IMR-90 (cell line): ENCODE measurements around the gene SLC46A3.
A peak's percentile ranks its signal among the peaks of the same experiment; 100 is the strongest.

Experiments used
- BHLHE40 ChIP-seq: fragments of 150-350 bp; IDR thresholded peaks from 2 replicates; pipeline ENCODE4 v1.6.1; 2016; ENCODE audit warnings: mild to moderate bottlenecking, low read depth, low read length
- CEBPB ChIP-seq: IDR thresholded peaks from 2 replicates; pipeline ENCODE4 v1.6.1; 2012; ENCODE audit warnings: low read depth, low read length, improper control_type of control experiment
- CHD1 ChIP-seq: IDR thresholded peaks from 2 replicates; pipeline ENCODE4 v1.6.1; 2012; ENCODE audit warnings: low read depth, low read length, improper control_type of control experiment
- FOS ChIP-seq: fragments of 150-350 bp; IDR thresholded peaks from 2 replicates; pipeline ENCODE4 v1.6.1; 2016; ENCODE audit warnings: low read depth, low read length
- MAFK ChIP-seq: IDR thresholded peaks from 2 replicates; pipeline ENCODE4 v1.6.1; 2012; ENCODE audit warnings: low read depth, low read length, improper control_type of control experiment
- MXI1 ChIP-seq: IDR thresholded peaks from 2 replicates; pipeline ENCODE4 v1.6.1; 2012; ENCODE audit warnings: low read depth, mild to moderate bottlenecking, low read length, moderate library complexity, borderline replicate concordance
- NFE2L2 ChIP-seq: fragments of 150-350 bp; IDR thresholded peaks from 2 replicates; pipeline ENCODE4 v1.6.1; 2016; ENCODE audit warnings: low read depth, mild to moderate bottlenecking, low read length
- POLR2A ChIP-seq: IDR thresholded peaks from 2 replicates; pipeline ENCODE4 v1.6.1; 2012; ENCODE audit warnings: mild to moderate bottlenecking, low read depth, low read length
- RAD21 ChIP-seq: IDR thresholded peaks from 2 replicates; pipeline ENCODE4 v1.6.1; 2012; ENCODE audit warnings: low read length, improper control_type of control experiment
- RCOR1 ChIP-seq: IDR thresholded peaks from 2 replicates; pipeline ENCODE4 v1.6.1; 2012; ENCODE audit warnings: mild to moderate bottlenecking, low read length, improper control_type of control experiment; ENCODE audit not compliant: insufficient replicate concordance
- RFX5 ChIP-seq: IDR thresholded peaks from 2 replicates; pipeline ENCODE4 v1.8.0; 2012; ENCODE audit warnings: low read depth, mild to moderate bottlenecking, low read length, moderate library complexity
- SMC3 ChIP-seq: fragments of 150-350 bp; IDR thresholded peaks from 2 replicates; pipeline ENCODE4 v1.6.1; 2016; ENCODE audit warnings: low read depth, mild to moderate bottlenecking, antibody characterized with exemption, low read length, moderate library complexity
- TF ChIP-seq, protein P1 (sequence below): conservative IDR thresholded peaks from 2 replicates; pipeline ENCODE4 v1.5.1; 2012; ENCODE audit warnings: mild to moderate bottlenecking, low read depth, low read length, improper control_type of control experiment
- TF ChIP-seq, protein P2 (sequence below): fragments of 150-350 bp; IDR thresholded peaks from 2 replicates; pipeline ENCODE4 v1.6.1; 2017; ENCODE audit warnings: mild to moderate bottlenecking, antibody characterized with exemption, low read length, low read depth

DNA sequence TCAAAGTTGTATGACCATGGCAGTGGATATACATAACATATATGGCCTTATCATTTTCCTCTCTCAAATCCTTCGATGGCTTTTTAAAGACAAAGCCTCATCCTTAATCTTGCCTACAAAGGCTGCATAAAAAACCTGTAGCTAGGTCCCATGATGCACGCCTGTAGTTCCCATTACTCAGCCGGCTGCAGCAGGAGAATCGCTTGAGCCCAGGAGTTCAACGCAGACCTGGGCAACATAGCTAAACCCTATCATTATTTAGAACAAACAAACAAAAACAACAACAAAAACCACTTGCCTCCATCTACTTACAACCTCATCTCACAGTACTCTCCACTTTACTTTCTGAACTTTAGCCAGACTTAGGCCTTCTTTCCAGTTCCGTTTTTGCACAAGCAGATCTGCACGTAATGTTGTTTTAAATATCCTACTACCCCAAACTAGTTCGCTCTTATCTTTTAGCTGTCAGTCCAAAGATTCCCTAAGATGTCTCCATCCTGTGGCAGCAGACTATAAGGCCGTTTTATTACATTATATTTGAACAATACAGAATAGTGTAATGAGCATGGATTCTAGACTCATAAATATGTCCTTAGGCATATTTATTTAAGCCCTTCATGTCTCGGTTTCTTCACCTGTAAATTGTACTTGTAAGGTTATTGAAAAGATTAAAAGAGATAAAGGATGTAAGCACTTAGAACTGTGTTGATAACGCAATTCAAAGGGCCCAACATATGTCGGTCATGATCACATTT lies 60.8 kb downstream of the SLC46A3 start:
- TF ChIP-seq, protein P1, sequence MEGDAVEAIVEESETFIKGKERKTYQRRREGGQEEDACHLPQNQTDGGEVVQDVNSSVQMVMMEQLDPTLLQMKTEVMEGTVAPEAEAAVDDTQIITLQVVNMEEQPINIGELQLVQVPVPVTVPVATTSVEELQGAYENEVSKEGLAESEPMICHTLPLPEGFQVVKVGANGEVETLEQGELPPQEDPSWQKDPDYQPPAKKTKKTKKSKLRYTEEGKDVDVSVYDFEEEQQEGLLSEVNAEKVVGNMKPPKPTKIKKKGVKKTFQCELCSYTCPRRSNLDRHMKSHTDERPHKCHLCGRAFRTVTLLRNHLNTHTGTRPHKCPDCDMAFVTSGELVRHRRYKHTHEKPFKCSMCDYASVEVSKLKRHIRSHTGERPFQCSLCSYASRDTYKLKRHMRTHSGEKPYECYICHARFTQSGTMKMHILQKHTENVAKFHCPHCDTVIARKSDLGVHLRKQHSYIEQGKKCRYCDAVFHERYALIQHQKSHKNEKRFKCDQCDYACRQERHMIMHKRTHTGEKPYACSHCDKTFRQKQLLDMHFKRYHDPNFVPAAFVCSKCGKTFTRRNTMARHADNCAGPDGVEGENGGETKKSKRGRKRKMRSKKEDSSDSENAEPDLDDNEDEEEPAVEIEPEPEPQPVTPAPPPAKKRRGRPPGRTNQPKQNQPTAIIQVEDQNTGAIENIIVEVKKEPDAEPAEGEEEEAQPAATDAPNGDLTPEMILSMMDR, result peak; percentile 33
- TF ChIP-seq CHD1 (no peak), POLR2A (peak; percentile 15; the same call in 1 of the 2 replicates), MAFK (no peak), RFX5 (no peak), CEBPB (no peak), SMC3 (peak; percentile 32), BHLHE40 (no peak), NFE2L2 (no peak), RAD21 (no peak), MXI1 (no peak), FOS (no peak), RCOR1 (no peak)
- TF ChIP-seq, protein P2, sequence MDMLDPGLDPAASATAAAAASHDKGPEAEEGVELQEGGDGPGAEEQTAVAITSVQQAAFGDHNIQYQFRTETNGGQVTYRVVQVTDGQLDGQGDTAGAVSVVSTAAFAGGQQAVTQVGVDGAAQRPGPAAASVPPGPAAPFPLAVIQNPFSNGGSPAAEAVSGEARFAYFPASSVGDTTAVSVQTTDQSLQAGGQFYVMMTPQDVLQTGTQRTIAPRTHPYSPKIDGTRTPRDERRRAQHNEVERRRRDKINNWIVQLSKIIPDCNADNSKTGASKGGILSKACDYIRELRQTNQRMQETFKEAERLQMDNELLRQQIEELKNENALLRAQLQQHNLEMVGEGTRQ, result no peak
